Measurements from ENCODE around the gene TAF3. TPM values are rescaled to one million over a fixed set of nuclear protein-coding genes. Genes with fewer than 3 reads are reported as not detected.

Gene TAF3, protein sequence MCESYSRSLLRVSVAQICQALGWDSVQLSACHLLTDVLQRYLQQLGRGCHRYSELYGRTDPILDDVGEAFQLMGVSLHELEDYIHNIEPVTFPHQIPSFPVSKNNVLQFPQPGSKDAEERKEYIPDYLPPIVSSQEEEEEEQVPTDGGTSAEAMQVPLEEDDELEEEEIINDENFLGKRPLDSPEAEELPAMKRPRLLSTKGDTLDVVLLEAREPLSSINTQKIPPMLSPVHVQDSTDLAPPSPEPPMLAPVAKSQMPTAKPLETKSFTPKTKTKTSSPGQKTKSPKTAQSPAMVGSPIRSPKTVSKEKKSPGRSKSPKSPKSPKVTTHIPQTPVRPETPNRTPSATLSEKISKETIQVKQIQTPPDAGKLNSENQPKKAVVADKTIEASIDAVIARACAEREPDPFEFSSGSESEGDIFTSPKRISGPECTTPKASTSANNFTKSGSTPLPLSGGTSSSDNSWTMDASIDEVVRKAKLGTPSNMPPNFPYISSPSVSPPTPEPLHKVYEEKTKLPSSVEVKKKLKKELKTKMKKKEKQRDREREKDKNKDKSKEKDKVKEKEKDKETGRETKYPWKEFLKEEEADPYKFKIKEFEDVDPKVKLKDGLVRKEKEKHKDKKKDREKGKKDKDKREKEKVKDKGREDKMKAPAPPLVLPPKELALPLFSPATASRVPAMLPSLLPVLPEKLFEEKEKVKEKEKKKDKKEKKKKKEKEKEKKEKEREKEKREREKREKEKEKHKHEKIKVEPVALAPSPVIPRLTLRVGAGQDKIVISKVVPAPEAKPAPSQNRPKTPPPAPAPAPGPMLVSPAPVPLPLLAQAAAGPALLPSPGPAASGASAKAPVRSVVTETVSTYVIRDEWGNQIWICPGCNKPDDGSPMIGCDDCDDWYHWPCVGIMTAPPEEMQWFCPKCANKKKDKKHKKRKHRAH
- 10 to 100 TPM; 12.7 to 13.4 TPM for total RNA-seq

DNA sequence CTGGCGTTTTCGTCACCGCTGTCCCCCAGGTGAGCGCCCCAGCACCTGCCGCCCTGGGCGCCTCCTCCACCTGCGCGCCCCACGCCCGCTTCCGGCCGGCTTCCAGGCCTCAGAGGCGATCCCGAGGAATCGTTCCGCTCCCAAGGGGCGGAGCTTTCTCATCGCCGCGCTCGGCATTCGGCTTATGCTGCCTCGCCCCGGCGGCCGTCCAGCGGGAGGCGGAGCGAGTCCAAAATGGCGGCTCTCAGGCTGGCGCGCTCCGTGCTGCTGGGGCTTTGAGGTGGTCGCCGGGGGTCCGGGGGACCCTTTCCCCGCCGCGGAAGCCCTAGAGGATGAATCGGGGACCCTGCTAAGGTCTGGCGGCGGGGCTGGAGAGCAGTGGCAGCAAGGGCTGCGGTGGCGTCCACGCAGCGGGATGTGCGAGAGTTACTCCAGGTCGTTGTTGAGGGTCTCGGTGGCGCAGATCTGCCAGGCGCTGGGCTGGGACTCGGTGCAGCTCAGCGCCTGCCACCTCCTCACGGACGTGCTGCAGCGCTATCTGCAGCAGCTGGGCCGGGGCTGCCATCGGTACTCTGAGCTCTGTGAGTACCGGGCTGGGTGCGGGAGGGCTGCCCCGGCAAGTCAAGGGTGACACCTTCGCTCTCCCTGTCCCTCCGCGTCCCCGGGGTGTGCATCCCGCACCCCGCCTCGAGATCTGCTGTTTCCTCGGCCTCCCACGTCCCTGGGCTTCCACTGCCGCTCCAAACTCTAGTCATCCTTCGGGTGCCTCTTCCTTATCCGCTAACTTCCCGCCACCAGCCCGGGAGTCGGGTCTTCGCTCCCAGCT lies at the start of gene TAF3:
Gene TAF3, plus strand, starts transcription at position 211 of the 826 bp plus-strand sequence. Its CDS starts 205 bp downstream, at position 416.

DNA sequence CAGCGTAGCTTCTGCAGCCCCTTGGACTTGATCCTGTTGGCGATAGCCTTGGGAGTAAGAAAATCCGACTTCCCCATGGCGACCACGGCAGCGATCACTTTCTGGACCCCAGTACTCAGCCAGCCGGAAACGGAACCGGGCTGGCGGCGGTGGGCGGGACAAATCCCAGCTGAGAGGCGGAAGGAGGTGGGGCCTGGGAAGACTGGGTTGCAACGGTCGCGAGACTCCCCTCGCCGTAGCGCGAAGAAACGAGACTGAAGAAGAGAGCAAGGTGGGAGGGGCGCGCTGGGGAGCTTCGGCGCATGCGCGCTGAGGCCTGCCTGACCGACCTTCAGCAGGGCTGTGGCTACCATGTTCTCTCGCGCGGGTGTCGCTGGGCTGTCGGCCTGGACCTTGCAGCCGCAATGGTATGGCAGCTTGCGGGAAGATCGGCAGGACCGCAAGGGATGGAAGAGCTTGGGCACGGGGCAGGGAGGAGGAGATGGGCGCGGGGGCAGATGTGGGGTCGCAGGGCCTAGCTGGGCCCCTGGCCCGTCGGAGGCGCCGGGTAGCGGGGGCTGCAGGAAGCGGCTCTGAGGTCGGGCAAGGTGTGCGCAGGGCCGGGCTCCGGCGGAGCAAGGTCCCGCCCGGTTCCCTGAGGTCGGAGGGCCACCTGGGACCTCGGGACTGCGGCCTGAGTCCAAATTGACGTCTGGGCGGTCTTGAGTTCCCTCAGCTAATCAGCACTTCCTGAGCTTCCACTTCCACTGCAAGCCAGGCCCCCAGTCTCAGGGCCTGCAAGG lies 30.3 kb upstream of the TAF3 start, which contains the start of the genes ATP5F1C and KIN:
Gene ATP5F1C, plus strand, starts transcription at position 321 of the 782 bp plus-strand sequence. Its CDS starts 31 bp downstream, at position 352.
Gene KIN, minus strand, starts transcription at position 137 of the 782 bp plus-strand sequence. Its CDS starts 60 bp downstream, at position 77.

DNA sequence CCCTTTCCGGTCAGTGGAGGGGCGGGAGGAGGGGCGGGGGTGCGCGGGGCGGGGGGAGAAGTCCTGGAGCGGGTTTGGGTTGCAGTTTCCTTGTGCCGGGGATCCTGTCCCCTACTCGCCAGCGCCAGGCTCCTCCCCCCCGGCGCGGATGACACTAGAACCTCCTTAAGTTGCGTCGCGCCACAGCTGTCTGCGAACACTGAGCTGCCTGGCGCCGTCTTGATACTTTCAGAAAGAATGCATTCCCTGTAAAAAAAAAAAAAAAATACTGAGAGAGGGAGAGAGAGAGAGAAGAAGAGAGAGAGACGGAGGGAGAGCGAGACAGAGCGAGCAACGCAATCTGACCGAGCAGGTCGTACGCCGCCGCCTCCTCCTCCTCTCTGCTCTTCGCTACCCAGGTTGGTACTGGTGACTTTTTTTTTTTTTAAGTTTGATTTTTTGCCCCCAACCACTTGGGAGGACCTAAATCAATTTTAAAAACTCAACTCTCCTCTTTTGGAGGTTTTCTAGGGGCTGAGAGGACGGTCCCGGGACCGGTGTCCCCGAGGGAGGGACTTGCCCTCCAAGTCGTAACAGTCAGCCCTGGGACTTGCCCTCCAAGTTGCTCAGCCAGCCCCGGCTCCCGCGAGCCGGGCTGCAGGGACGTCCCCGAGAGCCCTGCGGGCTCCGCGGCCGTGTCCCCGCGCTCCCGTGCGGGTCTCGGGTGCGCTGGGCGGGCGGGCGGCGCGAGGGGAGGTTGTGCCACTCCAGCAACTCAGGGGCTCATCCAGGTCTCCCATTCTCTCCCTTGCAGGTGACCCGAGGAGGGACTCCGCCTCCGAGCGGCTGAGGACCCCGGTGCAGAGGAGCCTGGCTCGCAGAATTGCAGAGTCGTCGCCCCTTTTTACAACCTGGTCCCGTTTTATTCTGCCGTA lies 236.4 kb downstream of the TAF3 start, which contains the start of gene GATA3:
Gene GATA3, plus strand, starts transcription at position 195 of the 914 bp plus-strand sequence. CDS start 968 bp downstream, outside the sequence.

Other genes starting within 250 kb of the TAF3 start
- not detected for gene ITIH5, start 151.5 kb upstream of the TAF3 start, total RNA-seq
- not detected for gene ITIH2, start 115.2 kb upstream of the TAF3 start, total RNA-seq
- gene KIN, start 30.5 kb upstream of the TAF3 start, total RNA-seq = 10 to 100 TPM; 11.2 to 11.7 TPM
- gene ATP5F1C, start 30.3 kb upstream of the TAF3 start, total RNA-seq = 100 to 1,000 TPM; 241 to 248 TPM
- gene GATA3, start 236.2 kb downstream of the TAF3 start, total RNA-seq = 10 to 100 TPM; 54.9 to 55.4 TPM

Data from activated naive CD4-positive, alpha-beta T cell treated with anti-CD3 and anti-CD28 coated beads, Interleukin-2, amount 10 ng/mL, durations not matched to agents 5 hours and 36 hours (primary cell).